Heart left ventricle (tissue), 16 donors: ENCODE results near the gene DCAF10. TPM values are rescaled to one million over a fixed set of nuclear protein-coding genes. Genes with fewer than 3 reads are reported as not detected.

Experiments used
- ATAC-seq, 4 donors: fragments of 200-7000 bp; cut with Tn5 transposase; one replicate each; pipeline ENCODE4 v1.9.1; 2020 to 2022; ENCODE audit warnings: moderate library complexity in 4 of 4, mild to moderate bottlenecking in 3 of 4, moderate number of reproducible peaks in 1 of 4
- DNase-seq, 5 donors: peaks; one replicate each; pipeline ENCODE4 v3.0.0-alpha.2; 2020
- H3K27ac ChIP-seq, 12 donors: fragments of 200-600 bp; sonication (generic) in 4 of 12; one replicate each; pipeline versions ENCODE4 v1.5.0 to v1.8.0; 2016 to 2022; ENCODE audit warnings: mild to moderate bottlenecking in 2 of 12
- H3K27me3 ChIP-seq, 9 donors: fragments of 200-600 bp; sonication (generic) in 2 of 9; one replicate each; pipeline versions ENCODE4 v1.5.1 to v1.8.0; 2016 to 2022; ENCODE audit warnings: mild to moderate bottlenecking in 3 of 9
- H3K36me3 ChIP-seq, 9 donors: fragments of 200-600 bp; sonication (generic) in 2 of 9; one replicate each; pipeline versions ENCODE4 v1.5.0 to v1.8.0; 2018 to 2022; ENCODE audit warnings: mild to moderate bottlenecking in 2 of 9
- H3K4me1 ChIP-seq, 12 donors: fragments of 200-600 bp; sonication (generic) in 4 of 12; one replicate each; pipeline versions ENCODE4 v1.5.0 to v1.8.0; 2016 to 2022; ENCODE audit warnings: mild to moderate bottlenecking in 3 of 12
- H3K4me3 ChIP-seq, 12 donors: fragments of 200-600 bp; sonication (generic) in 4 of 12; one replicate each; pipeline versions ENCODE4 v1.5.0 to v1.8.0; 2017 to 2022; ENCODE audit warnings: mild to moderate bottlenecking in 9 of 12, moderate library complexity in 4 of 12
- H3K9me3 ChIP-seq, 12 donors: fragments of 200-600 bp; sonication (generic) in 4 of 12; one replicate each; pipeline versions ENCODE4 v1.5.0 to v1.8.0; 2016 to 2022; ENCODE audit warnings: mild to moderate bottlenecking in 1 of 12
- CTCF ChIP-seq, 12 donors: fragments of 200-600 bp; sonication (generic) in 4 of 12; IDR thresholded peaks; one replicate each; pipeline versions ENCODE4 v1.5.0 to v1.8.0; 2018 to 2022; ENCODE audit warnings: antibody characterized with exemption in 12 of 12, mild to moderate bottlenecking in 5 of 12
- POLR2A ChIP-seq, 2 donors: fragments of 450-650 bp; IDR thresholded peaks; one replicate each; pipeline ENCODE4 v1.6.1; 2017; ENCODE audit warnings: antibody characterized with exemption in 2 of 2, mild to moderate bottlenecking in 2 of 2, moderate library complexity in 2 of 2
- WGBS, 4 donors: extraction: QIAGEN DNeasy Blood & Tissue Kit in 2 of 4; methylation state at CpG; one replicate each; pipeline versions ENCODE4 v1.1.5 to v1.1.7; 2013 to 2018; 5-methylcytosine and 5-hydroxymethylcytosine counted together
- intact Hi-C, 10 donors: fragments of 100-400 bp; cut with DNase I; formaldehyde crosslinking; loops; one replicate each; pipeline versions ENCODE4 v1.11.1 to v1.14.2; 2022
- polyA plus RNA-seq, 2 donors: library from polyadenylated mRNA; stranded (reverse); fragments of 200-250 nt; gene quantifications; one replicate each; pipeline ENCODE4 v1.2.3, GENCODE V29; 2013
- total RNA-seq, 9 donors: library from RNA; depleted of rRNA in 2 of 9; stranded (reverse); fragments of >200 nt in 2 of 9; fragmentation: NEBNext Ultra II Directional in 3 of 9; extraction: Animal tissue kit (Norgen Biotek cat#: 25700) in 3 of 9; gene quantifications; one replicate each; pipeline versions ENCODE4 v1.1.0 to v1.2.4, GENCODE V29; 2016 to 2023
- donor health status: ischemic (EF 13 %, LVEDD 7.1; RV severe dilation, severe dysfunction).
- donor health status: healthy with polysubstance abuse.
- donor health status: DM: no; HTN: yes; CAD: no.
- donor health status: DM: no; HTN: no; CAD: no.
- donor health status: ischemic (EF 25% LVEDD 6.9; RV normal size, moderate dysfunction).
- donor health status: ischemic (EF 25% LVEDD 5.7; RV mildly dilated, moderate dysfunction).
- donor health status: healthy.
- donor health status: DM: yes; HTN: yes; CAD: no.
- donor health status: ischemic (EF 35%, LVEDD 5.7; RV mildly dilated, moderate dysfunction).
- donor health status: nonischemic (EF 11% LVEDD 7.7; RV severe dilation, severe dysfunction).
- donor health status: DM: yes; HTN: yes; CAD: no.
- donor health status: PGD.
- donor health status: ischemic (EF 29% LVEDD 5.4; RV normal size, mild dysfunction).
- donor health status: nonischemic (EF 23%, LVEDD 6.1; RV moderate dilation, normal function).

Gene DCAF10
- total and polyA plus RNA-seq, 11 donors: 5.0 to 24.3 (median 19.8) TPM

GRCh38 chr9:37905131-37905505 lies 104.5 kb downstream of the DCAF10 start:
- H3K9me3 ChIP-seq: no peaks in the 10 kb centered on the region
- intact Hi-C loops: loop anchor here in 4 of 10 donors (2.0 to 10.0 kb wide), 4 partner anchors 254 to 490 kb away; partner anchors contain the start of gene ALDH1B1 (in 2 of the 4)
- 48 to 62% (median 55%) methylated on average over 9 to 10 of the region's 10 CpGs for WGBS, 4 donors
- peaks cover 0 to 4% (median 0%) of the 10 kb centered on the region in 9 donors for H3K36me3 ChIP-seq
- H3K4me3 ChIP-seq: peak overlapping the region in 9 of 12 donors; percentile 83 to 99 (median 93)
- H3K4me1 ChIP-seq: peaks cover 0 to 34% (median 21%) of the 10 kb centered on the region in 12 donors
- TF ChIP-seq CTCF (IDR thresholded peaks at IDR 0.05) (no peak), POLR2A (IDR thresholded peaks at IDR 0.05) (no peak)
- DNase-seq (no peak), ATAC-seq (no peak)
- peak overlapping the region in 9 of 12 donors; percentile 81 to 96 (median 89) for H3K27ac ChIP-seq
- H3K27me3 ChIP-seq: no peaks in the 10 kb centered on the region

GRCh38 chr9:37905776-37906175 lies 105.2 kb downstream of the DCAF10 start:
- intact Hi-C loops: loop anchor here in 4 of 10 donors (2.0 to 10.0 kb wide), 4 partner anchors 253 to 489 kb away; partner anchors contain the start of gene ALDH1B1 (in 2 of the 4)
- no peak for TF ChIP-seq CTCF (IDR thresholded peaks at IDR 0.05)
- TF ChIP-seq POLR2A (IDR thresholded peaks at IDR 0.05): no peak

GRCh38 chr9:37906312-37907239 lies 106.0 kb downstream of the DCAF10 start:
- Histone ChIP-seq H3K9me3 (no peaks in the 10 kb centered on the region), H3K36me3 (no peaks in the 10 kb centered on the region), H3K4me3 (no peak overlapping the region), H3K27me3 (no peaks in the 10 kb centered on the region), H3K27ac (no peak overlapping the region), H3K4me1 (peaks cover 0 to 34% (median 21%) of the 10 kb centered on the region in 12 donors)
- TF ChIP-seq POLR2A (IDR thresholded peaks at IDR 0.05) (no peak), CTCF (IDR thresholded peaks at IDR 0.05) (no peak)
- ATAC-seq (no peak), DNase-seq (no peak)
- intact Hi-C loops: loop anchor here in 3 of 10 donors (5.0 to 10.0 kb wide), 3 partner anchors 456 to 488 kb away; partner anchors contain the start of gene ALDH1B1 (in 2 of the 3)
- WGBS, 4 donors: 88 to 89% (median 89%) methylated on average over 11 of the region's 11 CpGs

More at GRCh38 chr9:37905776-37906175, 105.2 kb downstream of the DCAF10 start:
- H3K27ac ChIP-seq: no peak overlapping the region
- ATAC-seq (no peak), DNase-seq (no peak)
- peaks cover 0 to 3% (median 0%) of the 10 kb centered on the region in 9 donors for H3K36me3 ChIP-seq
- no peaks in the 10 kb centered on the region for H3K9me3 ChIP-seq
- peaks cover 0 to 34% (median 21%) of the 10 kb centered on the region in 12 donors for H3K4me1 ChIP-seq
- H3K4me3 ChIP-seq: no peak overlapping the region
- H3K27me3 ChIP-seq: no peaks in the 10 kb centered on the region
- WGBS, 4 donors: 96 to 97% (median 96%) methylated on average over 4 of the region's 4 CpGs

GRCh38 chr9:37908283-37908682 lies 107.7 kb downstream of the DCAF10 start:
- Histone ChIP-seq H3K4me3 (no peak overlapping the region), H3K9me3 (no peaks in the 10 kb centered on the region), H3K4me1 (peaks cover 0 to 24% (median 9%) of the 10 kb centered on the region in 12 donors), H3K36me3 (no peaks in the 10 kb centered on the region), H3K27me3 (no peaks in the 10 kb centered on the region), H3K27ac (no peak overlapping the region)
- WGBS, 4 donors: 59 to 77% (median 69%) methylated on average over 4 of the region's 4 CpGs
- DNase-seq (no peak), ATAC-seq (no peak)
- intact Hi-C loops: loop anchor here in 3 of 10 donors (5.0 to 10.0 kb wide), 3 partner anchors 454 to 487 kb away; partner anchors contain the start of gene ALDH1B1 (in 2 of the 3)
- no peak for TF ChIP-seq POLR2A (IDR thresholded peaks at IDR 0.05)
- no peak for TF ChIP-seq CTCF (IDR thresholded peaks at IDR 0.05)
